H9 (cell line): Measurements from ENCODE around the gene RITA1. TPM values are rescaled to one million over a fixed set of nuclear protein-coding genes. Genes with fewer than 3 reads are reported as not detected.

ENCODE experiments used
- DNase-seq: peaks from one replicate; pipeline ENCODE4 v3.0.0-alpha.2; 2017
- H2AFZ ChIP-seq: one replicate; pipeline ENCODE4 v1.6.1; 2013; ENCODE audit warnings: mild to moderate bottlenecking, low read length, control low read depth, moderate library complexity
- H2AK5ac ChIP-seq: 2 replicates; pipeline ENCODE4 v1.6.1; 2013; ENCODE audit warnings: low read length, control low read depth, mixed read lengths; ENCODE audit not compliant: insufficient read length
- H2BK120ac ChIP-seq: one replicate; pipeline ENCODE4 v1.6.1; 2013; ENCODE audit warnings: low read depth, mild to moderate bottlenecking, low read length, control low read depth, inconsistent platforms; ENCODE audit not compliant: poor library complexity, severe bottlenecking
- H2BK12ac ChIP-seq: 2 replicates; pipeline ENCODE4 v1.6.1; 2013; ENCODE audit warnings: low read length, control low read depth, mixed read lengths, low read depth; ENCODE audit not compliant: insufficient read length
- H2BK15ac ChIP-seq: 2 replicates; pipeline ENCODE4 v1.6.1; 2013; ENCODE audit warnings: low read depth, low read length, control low read depth
- H2BK20ac ChIP-seq: one replicate; pipeline ENCODE4 v1.6.1; 2013; ENCODE audit warnings: low read depth, mild to moderate bottlenecking, low read length, control low read depth, inconsistent platforms; ENCODE audit not compliant: poor library complexity, severe bottlenecking
- H2BK5ac ChIP-seq: 2 replicates; pipeline ENCODE4 v1.6.1; 2013; ENCODE audit warnings: low read length, control low read depth, mixed read lengths; ENCODE audit not compliant: insufficient read length
- H3K14ac ChIP-seq: 2 replicates; pipeline ENCODE4 v1.6.1; 2013; ENCODE audit warnings: low read length, control low read depth; ENCODE audit not compliant: insufficient read depth
- H3K18ac ChIP-seq: 2 replicates; pipeline ENCODE4 v1.6.1; 2013; ENCODE audit warnings: low read depth, mild to moderate bottlenecking, mixed read lengths, low read length, control low read depth; ENCODE audit not compliant: insufficient read length
- H3K23ac ChIP-seq: 2 replicates; pipeline ENCODE4 v1.6.1; 2013; ENCODE audit warnings: low read length, control low read depth, mixed read lengths, low read depth; ENCODE audit not compliant: insufficient read length
- H3K23me2 ChIP-seq: 2 replicates; pipeline ENCODE4 v1.6.1; 2013; ENCODE audit warnings: low read depth, mild to moderate bottlenecking, mixed read lengths, low read length, control low read depth; ENCODE audit not compliant: insufficient read length, poor library complexity, severe bottlenecking
- H3K27ac ChIP-seq: 2 replicates; pipeline ENCODE4 v1.5.1; 2013; ENCODE audit warnings: low read length, control low read depth, mixed read lengths, low read depth; ENCODE audit not compliant: insufficient read length
- H3K27me3 ChIP-seq: 2 replicates; pipeline ENCODE4 v1.6.1; 2013; ENCODE audit warnings: low read length, control low read depth, inconsistent platforms; ENCODE audit not compliant: insufficient read depth
- H3K4ac ChIP-seq: 2 replicates; pipeline ENCODE4 v1.6.1; 2013; ENCODE audit warnings: low read depth, mild to moderate bottlenecking, control low read depth, inconsistent platforms, low read length, moderate library complexity
- H3K4me1 ChIP-seq: 2 replicates; pipeline ENCODE4 v1.6.1; 2013; ENCODE audit warnings: low read length, control low read depth, inconsistent platforms; ENCODE audit not compliant: insufficient read depth
- H3K4me2 ChIP-seq: 2 replicates; pipeline ENCODE4 v1.6.1; 2013; ENCODE audit warnings: low read length, control low read depth, mixed read lengths; ENCODE audit not compliant: insufficient read length, insufficient read depth
- H3K56ac ChIP-seq: 2 replicates; pipeline ENCODE4 v1.6.1; 2013; ENCODE audit warnings: low read depth, mild to moderate bottlenecking, mixed read lengths, low read length, control low read depth; ENCODE audit not compliant: insufficient read length
- H3K79me1 ChIP-seq: 2 replicates; pipeline ENCODE4 v1.6.1; 2013; ENCODE audit warnings: low read depth, mild to moderate bottlenecking, moderate library complexity, low read length, control low read depth, inconsistent platforms; ENCODE audit not compliant: insufficient read depth, poor library complexity, severe bottlenecking
- H3K79me2 ChIP-seq: 2 replicates; pipeline ENCODE4 v1.6.1; 2013; ENCODE audit warnings: low read length, control low read depth, inconsistent platforms; ENCODE audit not compliant: insufficient read depth
- H3K9ac ChIP-seq: 2 replicates; pipeline ENCODE4 v1.6.1; 2013; ENCODE audit warnings: low read length, control low read depth, mixed read lengths; ENCODE audit not compliant: insufficient read length; ENCODE audit errors: extremely low read depth
- H3K9me3 ChIP-seq: one replicate; pipeline ENCODE4 v1.6.1; 2013; ENCODE audit warnings: low read depth, low read length, inconsistent platforms; ENCODE audit not compliant: control insufficient read depth
- H3T11ph ChIP-seq: one replicate; pipeline ENCODE4 v1.6.1; 2013; ENCODE audit warnings: mild to moderate bottlenecking, low read length, control low read depth, inconsistent platforms
- H4K20me1 ChIP-seq: one replicate; pipeline ENCODE4 v1.6.1; 2013; ENCODE audit not compliant: control insufficient read depth, insufficient read length, insufficient read depth
- H4K5ac ChIP-seq: 2 replicates; pipeline ENCODE4 v1.6.1; 2013; ENCODE audit warnings: low read depth, mild to moderate bottlenecking, mixed read lengths, low read length, control low read depth; ENCODE audit not compliant: insufficient read length
- H4K8ac ChIP-seq: replicated peaks from 2 replicates; pipeline ENCODE4 v1.6.1; 2013; ENCODE audit warnings: low read length, control low read depth, mixed read lengths, low read depth; ENCODE audit not compliant: insufficient read length
- H4K91ac ChIP-seq: 2 replicates; pipeline ENCODE4 v1.6.1; 2013; ENCODE audit warnings: low read depth, mild to moderate bottlenecking, moderate library complexity, mixed read lengths, low read length, control low read depth; ENCODE audit not compliant: insufficient read length
- H3K27ac Mint-ChIP-seq, 3 experiments: 2 replicates in 2 of 3; 3 replicates in 1 of 3; pipeline ENCODE4 v1.8.0; 2020 to 2021; ENCODE audit warnings: mixed read lengths in 3 of 3, mild to moderate bottlenecking in 1 of 3, moderate library complexity in 1 of 3
- H3K27me3 Mint-ChIP-seq: 2 replicates; pipeline ENCODE4 v1.8.0; 2021; ENCODE audit warnings: low read depth, mild to moderate bottlenecking, moderate library complexity, mixed read lengths
- H3K36me3 Mint-ChIP-seq, 3 experiments: 2 replicates in 2 of 3; 3 replicates in 1 of 3; pipeline ENCODE4 v1.8.0; 2020 to 2021; ENCODE audit warnings: low read depth in 3 of 3, mixed read lengths in 3 of 3; ENCODE audit not compliant: insufficient read depth in 1 of 3
- H3K4me1 Mint-ChIP-seq, 2 experiments: 2 replicates each; pipeline ENCODE4 v1.8.0; 2020; ENCODE audit warnings: mixed read lengths in 2 of 2
- H3K4me3 Mint-ChIP-seq, 2 experiments: 2 replicates in 1 of 2; 3 replicates in 1 of 2; pipeline ENCODE4 v1.8.0; 2020 to 2021; ENCODE audit warnings: mild to moderate bottlenecking in 2 of 2, mixed read lengths in 2 of 2, moderate library complexity in 1 of 2
- H3K9me3 Mint-ChIP-seq, 2 experiments: 2 replicates in 1 of 2; 3 replicates in 1 of 2; pipeline ENCODE4 v1.8.0; 2020; ENCODE audit warnings: mild to moderate bottlenecking in 2 of 2, mixed read lengths in 2 of 2, moderate library complexity in 1 of 2
- CTCF ChIP-seq: fragments of 200-600 bp; sonication (generic); conservative IDR thresholded peaks from 3 replicates; pipeline ENCODE4 v1.8.0; 2021; ENCODE audit warnings: antibody characterized with exemption, mild to moderate bottlenecking
- WGBS: extraction: QIAGEN DNeasy Blood & Tissue Kit; methylation state at CpG from one replicate; pipeline ENCODE4 v1.1.7; 2013; ENCODE audit warnings: missing lambda C conversion rate, low lambda C conversion rate, mixed read lengths; ENCODE audit not compliant: insufficient read length; ENCODE audit errors: extremely low coverage; 5-methylcytosine and 5-hydroxymethylcytosine counted together
- total RNA-seq: library from RNA; stranded (reverse); gene quantifications from 2 replicates; pipeline ENCODE4 v1.2.1, GENCODE V29; 2021

Gene RITA1
- total RNA-seq, 1 experiment from 2014 or later = 26.1 TPM

- Histone ChIP-seq H4K5ac (no peak overlapping the region), H3K9me3 (no peaks in the 10 kb centered on the region), H3K4me1 (no peaks in the 10 kb centered on the region), H3T11ph (no peak overlapping the region), H3K27me3 (no peaks in the 10 kb centered on the region), H3K27ac (no peak overlapping the region), H2AFZ (no peak overlapping the region), H2BK12ac (no peak overlapping the region), H3K18ac (no peak overlapping the region), H2AK5ac (no peak overlapping the region), H3K23me2 (no peaks in the 10 kb centered on the region), H3K9ac (no peak overlapping the region), H4K20me1 (no peaks in the 10 kb centered on the region), H3K23ac (no peak overlapping the region), H2BK20ac (no peak overlapping the region), H2BK5ac (no peak overlapping the region), H3K4ac (no peak overlapping the region), H4K8ac (no peak overlapping the region), H3K56ac (no peak overlapping the region), H3K79me2 (no peaks in the 10 kb centered on the region), H3K79me1 (no peaks in the 10 kb centered on the region), H3K4me2 (no peak overlapping the region), H3K14ac (no peak overlapping the region), H4K91ac (no peak overlapping the region), H2BK15ac (no peak overlapping the region), H2BK120ac (no peak overlapping the region)
- Mint-ChIP-seq H3K9me3 (no peaks in the 10 kb centered on the region), H3K27ac (peak overlapping the region in 1 of 3 experiments; percentile 53; a peak in 1 of 7 replicates), H3K4me1 (peaks cover 0 to 2% of the 10 kb centered on the region in 2 experiments; a peak in 1 of 4 replicates), H3K27me3 (no peaks in the 10 kb centered on the region), H3K4me3 (no peak overlapping the region), H3K36me3 (peaks cover 42 to 81% (median 74%) of the 10 kb centered on the region in 3 experiments; a peak in 6 of 7 replicates)
- DNase-seq = no peak
- no peak for TF ChIP-seq CTCF
- WGBS = no CpG with 5 or more reads among the region's 13 CpGs
Measured at GRCh38 chr12:113169697-113170096, 15.8 kb upstream of the RITA1 start.
